ENCODE measurements around the gene TBC1D22A. TPM values are rescaled to one million over a fixed set of nuclear protein-coding genes. Genes with fewer than 3 reads are reported as not detected.

The TBC1D22A gene
- total and polyA plus RNA-seq, 8 donors, result 12.0 to 17.6 (median 15.3) TPM

DNA sequence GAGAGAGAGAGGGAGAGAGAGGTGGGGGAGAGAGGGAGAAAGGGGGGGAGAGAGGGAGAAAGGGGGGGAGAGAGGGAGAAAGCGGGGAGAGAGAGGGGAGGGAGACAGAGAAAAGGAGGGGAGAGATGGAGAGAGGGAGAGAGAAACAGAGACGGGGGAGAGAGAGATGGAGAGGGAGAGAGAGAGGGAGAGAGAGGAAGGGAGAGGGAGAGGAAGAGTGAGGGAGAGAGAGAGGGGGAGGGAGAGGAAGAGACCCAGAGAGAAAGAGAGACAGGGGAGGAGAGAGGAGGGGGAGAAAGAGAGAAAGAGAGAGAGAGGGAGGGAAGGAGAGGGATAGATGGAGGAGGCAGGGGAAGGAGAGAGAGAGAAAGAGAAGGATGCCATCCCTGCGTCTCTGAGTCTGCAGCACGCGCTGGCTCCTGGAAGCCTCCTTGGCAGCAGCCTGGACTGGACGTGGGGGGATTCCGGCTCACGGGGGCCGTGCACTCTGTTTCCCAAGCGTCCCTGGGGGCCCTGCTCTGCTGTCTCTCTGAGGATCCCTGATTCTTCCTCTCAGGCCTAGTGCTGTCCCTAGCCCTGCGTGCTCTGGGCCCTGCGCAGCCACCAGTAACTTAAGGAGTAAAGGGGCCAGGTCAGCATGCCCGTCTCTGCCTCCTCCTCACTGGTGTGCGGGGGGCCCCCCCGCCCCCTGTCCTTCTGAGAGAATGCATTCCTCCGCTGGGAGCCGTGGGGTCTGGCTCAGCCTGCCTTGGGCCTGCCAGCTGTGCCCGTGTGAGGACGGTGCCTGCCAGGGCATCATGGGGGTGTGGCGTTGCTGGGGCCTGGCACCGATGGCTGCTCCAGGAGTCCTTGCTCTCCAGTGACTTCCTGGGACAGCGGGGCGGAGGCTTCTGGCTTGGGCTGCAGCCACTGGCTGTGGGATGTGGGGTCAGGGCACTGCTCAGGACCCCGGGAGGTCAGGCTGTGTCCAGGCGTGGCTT, 429.5 kb downstream of the TBC1D22A start:
- Histone ChIP-seq H3K36me3 (no peaks in the 10 kb centered on the region), H3K27me3 (no peaks in the 10 kb centered on the region), H3K4me3 (no peak overlapping the region), H3K9me3 (no peaks in the 10 kb centered on the region), H3K27ac (no peak overlapping the region), H3K4me1 (no peaks in the 10 kb centered on the region)
- DNase-seq (peak in 2 of 6 donors; percentile 8 to 49), FAIRE-seq (no peak), ATAC-seq (peak in 1 of 4 donors; percentile 6)
- TF ChIP-seq, protein P1, sequence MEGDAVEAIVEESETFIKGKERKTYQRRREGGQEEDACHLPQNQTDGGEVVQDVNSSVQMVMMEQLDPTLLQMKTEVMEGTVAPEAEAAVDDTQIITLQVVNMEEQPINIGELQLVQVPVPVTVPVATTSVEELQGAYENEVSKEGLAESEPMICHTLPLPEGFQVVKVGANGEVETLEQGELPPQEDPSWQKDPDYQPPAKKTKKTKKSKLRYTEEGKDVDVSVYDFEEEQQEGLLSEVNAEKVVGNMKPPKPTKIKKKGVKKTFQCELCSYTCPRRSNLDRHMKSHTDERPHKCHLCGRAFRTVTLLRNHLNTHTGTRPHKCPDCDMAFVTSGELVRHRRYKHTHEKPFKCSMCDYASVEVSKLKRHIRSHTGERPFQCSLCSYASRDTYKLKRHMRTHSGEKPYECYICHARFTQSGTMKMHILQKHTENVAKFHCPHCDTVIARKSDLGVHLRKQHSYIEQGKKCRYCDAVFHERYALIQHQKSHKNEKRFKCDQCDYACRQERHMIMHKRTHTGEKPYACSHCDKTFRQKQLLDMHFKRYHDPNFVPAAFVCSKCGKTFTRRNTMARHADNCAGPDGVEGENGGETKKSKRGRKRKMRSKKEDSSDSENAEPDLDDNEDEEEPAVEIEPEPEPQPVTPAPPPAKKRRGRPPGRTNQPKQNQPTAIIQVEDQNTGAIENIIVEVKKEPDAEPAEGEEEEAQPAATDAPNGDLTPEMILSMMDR (IDR thresholded peaks at IDR 0.05), result no peak
- intact Hi-C loops (cut with DNase I), result no loop called here
- WGBS, 2 donors, result 68 to 78% methylated on average over 24 to 25 of the region's 25 CpGs

GRCh38 chr22:47192651-47193437, 430.4 kb downstream of the TBC1D22A start:
- no peak for FAIRE-seq
- H3K9me3 ChIP-seq, result no peaks in the 10 kb centered on the region
- no peaks in the 10 kb centered on the region for H3K27me3 ChIP-seq
- TF ChIP-seq, protein P1 (IDR thresholded peaks at IDR 0.05), result no peak
- no peak for ATAC-seq
- WGBS, 2 donors, result 80 to 82% methylated on average over 32 of the region's 32 CpGs
- DNase-seq, result peak in 2 of 6 donors; percentile 39 to 69
- no peaks in the 10 kb centered on the region for H3K4me1 ChIP-seq
- no peaks in the 10 kb centered on the region for H3K36me3 ChIP-seq
- no peak overlapping the region for H3K27ac ChIP-seq
- intact Hi-C loops (cut with DNase I), result no loop called here
- H3K4me3 ChIP-seq, result no peak overlapping the region

DNA sequence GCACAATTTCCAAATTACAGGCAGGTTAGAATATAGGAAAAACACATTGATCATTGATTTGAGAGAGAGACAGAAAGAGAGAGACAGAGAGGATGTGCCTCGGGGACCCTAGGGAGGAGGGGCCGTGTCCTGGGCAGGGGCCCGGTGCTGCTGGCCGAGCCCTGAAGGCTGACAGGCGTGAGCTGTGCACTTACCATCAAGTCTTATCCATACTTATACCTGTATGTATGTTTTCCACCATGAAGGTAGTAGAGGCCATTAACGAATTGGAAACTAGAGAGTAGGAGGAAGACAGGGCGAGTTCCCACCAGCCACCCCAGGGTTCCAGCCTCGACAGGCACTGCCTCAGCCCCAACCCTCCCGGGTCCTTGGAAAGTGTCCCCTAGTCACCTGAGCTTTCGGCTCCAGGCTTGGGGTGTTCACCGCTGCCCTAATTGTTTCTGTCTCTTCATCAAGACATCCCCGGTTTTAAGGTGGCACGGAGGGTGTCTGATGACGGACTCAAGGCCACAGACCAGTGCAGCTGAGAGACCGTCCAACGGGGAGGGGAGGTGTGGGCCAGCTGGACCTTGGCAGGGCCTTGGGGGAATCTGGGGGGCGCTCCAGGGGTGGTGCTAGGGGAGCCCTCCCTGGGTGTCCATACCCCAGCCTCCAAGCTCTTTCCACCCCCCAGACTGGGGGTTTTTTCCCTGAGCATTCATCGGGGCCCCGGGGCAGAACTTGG, 431.3 kb downstream of the TBC1D22A start:
- no peak overlapping the region for H3K27ac ChIP-seq
- ATAC-seq (no peak), DNase-seq (peak in 1 of 6 donors; percentile 17), FAIRE-seq (no peak)
- intact Hi-C loops (cut with DNase I), result no loop called here
- TF ChIP-seq, protein P1 (IDR thresholded peaks at IDR 0.05), result no peak
- no peaks in the 10 kb centered on the region for H3K36me3 ChIP-seq
- H3K4me1 ChIP-seq, result no peaks in the 10 kb centered on the region
- no peaks in the 10 kb centered on the region for H3K27me3 ChIP-seq
- no peak overlapping the region for H3K4me3 ChIP-seq
- WGBS, 2 donors, result 86% methylated on average over 19 of the region's 19 CpGs
- no peaks in the 10 kb centered on the region for H3K9me3 ChIP-seq

GRCh38 chr22:47194476-47195155, 432.2 kb downstream of the TBC1D22A start:
- TF ChIP-seq, protein P1 (IDR thresholded peaks at IDR 0.05), result no peak
- ATAC-seq (no peak), FAIRE-seq (no peak), DNase-seq (peak in 1 of 6 donors; percentile 8)
- no peaks in the 10 kb centered on the region for H3K36me3 ChIP-seq
- H3K4me3 ChIP-seq, result no peak overlapping the region
- no peaks in the 10 kb centered on the region for H3K4me1 ChIP-seq
- H3K27me3 ChIP-seq, result no peaks in the 10 kb centered on the region
- WGBS, 2 donors, result 94 to 95% methylated on average over 6 of the region's 6 CpGs
- intact Hi-C loops (cut with DNase I), result no loop called here
- no peaks in the 10 kb centered on the region for H3K9me3 ChIP-seq
- H3K27ac ChIP-seq, result no peak overlapping the region
